Stimulated activated CD8-positive, alpha-beta memory T cell treated with anti-CD3 and anti-CD28 coated beads, Interleukin-7, amount 100 ng/mL, for 4 hours (primary cell): ENCODE results near the gene CLIC2.
"Not testable (repeated sequence)": the region's sequence is repeated elsewhere in the genome, so short reads cannot be mapped to it uniquely, and the experiment has no call there.

ENCODE experiments used
- DNase-seq, 2 donors: peaks; one replicate each; pipeline ENCODE4 v3.0.0-alpha.2; 2020; ENCODE audit warnings: low read depth in 2 of 2

CLIC2 gene

DNA sequence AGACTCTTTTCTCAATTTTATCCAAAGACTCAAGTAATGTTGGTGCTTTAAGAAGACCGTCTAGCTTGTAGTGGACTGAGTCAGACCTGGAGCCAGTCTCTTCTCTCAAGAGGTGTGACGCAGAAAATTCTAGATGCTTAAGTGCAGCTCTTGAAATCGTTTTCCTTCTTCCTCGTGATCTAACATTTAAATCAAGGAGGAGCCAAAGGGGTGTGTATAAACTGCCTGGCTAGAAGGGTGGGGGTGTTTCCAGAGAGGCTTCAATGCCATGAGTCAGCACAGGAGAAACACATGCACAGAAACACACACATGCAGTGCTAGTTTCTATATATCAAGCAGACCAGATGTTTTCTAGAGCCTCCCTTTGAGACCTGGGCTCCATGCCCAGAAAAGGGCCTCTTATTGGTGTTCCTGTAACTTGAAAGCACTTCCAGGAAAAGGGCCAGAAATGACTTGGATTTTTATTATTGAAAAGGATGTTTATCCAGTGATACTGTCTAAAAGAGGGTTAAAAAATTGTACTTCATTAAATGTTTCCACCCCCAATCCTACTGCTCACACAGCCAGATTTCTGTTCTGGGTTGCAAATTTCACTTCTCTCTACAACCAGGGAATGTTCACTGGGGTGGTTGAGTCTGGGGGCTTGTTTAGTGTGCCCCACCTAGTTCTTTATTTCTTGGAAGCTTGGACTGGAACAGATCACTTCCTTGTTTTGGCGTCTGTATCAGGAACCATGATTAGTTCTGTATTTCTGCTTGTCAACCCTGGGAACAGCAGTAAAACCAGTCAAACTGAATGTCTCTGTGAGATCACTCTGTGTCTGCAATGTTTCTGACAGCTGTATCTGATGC, at the start of gene CLIC2:
Gene CLIC2 (minus strand): TSS at position 129 of the 851 bp plus-strand sequence. CDS start 187 bp downstream, outside the sequence.
- no peak for DNase-seq

DNA sequence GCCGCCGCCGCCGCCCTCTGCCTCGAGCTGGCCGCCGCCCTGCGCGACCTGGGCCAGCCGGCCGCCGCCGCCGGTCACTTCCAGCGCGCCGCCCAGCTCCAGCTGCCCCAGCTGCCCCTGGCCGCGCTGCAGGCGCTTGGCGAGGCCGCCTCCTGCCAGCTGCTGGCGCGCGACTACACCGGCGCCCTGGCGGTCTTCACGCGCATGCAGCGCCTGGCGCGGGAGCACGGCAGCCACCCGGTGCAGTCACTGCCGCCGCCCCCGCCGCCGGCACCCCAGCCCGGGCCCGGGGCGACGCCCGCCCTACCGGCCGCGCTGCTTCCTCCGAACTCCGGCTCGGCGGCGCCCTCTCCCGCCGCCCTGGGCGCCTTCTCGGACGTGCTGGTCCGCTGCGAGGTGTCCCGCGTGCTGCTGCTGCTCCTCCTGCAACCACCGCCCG, 48.1 kb upstream of the CLIC2 start:
- DNase-seq: not testable (repeated sequence)

DNA sequence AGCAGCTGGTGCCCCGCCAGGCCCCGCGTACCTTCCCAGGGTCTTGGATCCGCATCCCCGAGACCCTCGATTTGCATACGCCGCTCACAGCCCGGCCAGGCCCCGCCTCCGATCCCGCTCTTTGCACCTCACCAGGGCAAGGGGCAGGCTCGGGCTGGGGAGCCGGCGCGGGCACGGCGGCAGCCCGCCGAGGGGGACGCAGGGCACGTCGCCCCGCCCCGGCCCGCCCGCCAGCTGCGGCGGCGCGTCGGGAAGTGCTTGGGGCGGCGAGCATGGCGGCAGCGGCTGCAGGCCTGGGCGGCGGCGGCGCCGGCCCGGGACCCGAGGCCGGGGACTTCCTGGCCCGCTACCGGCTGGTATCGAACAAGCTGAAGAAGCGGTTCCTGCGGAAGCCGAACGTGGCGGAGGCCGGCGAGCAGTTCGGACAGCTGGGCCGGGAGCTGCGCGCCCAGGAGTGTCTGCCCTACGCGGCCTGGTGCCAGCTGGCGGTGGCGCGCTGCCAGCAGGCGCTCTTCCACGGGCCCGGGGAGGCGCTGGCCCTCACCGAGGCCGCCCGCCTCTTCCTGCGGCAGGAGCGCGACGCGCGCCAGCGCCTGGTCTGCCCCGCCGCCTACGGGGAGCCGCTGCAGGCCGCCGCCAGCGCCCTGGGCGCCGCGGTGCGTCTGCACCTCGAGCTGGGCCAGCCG, 47.6 kb upstream of the CLIC2 start, which contains the start of gene F8A2:
Gene F8A2 (plus strand): TSS at position 253 of the 686 bp plus-strand sequence. CDS start 20 bp downstream, at position 273.
- DNase-seq: not testable (repeated sequence)

DNA sequence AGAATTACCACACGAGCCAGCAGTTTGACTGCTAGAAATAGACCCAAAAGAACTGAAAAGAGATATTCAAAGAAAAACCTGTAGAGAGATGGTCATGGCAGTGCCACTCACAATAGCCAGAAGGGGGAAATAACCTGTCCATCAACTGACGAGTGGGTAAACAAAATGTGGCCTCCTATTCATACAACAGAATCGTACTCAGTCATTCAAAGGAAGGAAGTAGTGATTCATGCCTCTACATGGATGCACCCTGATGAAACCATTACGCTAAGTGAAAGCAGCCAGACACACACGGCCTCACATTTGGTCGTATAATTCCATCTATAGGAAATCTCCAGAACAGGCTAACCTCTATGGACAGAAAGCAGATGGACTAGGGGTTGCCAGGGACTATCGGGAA, 45.4 kb upstream of the CLIC2 start:
- not testable (repeated sequence) for DNase-seq

DNA sequence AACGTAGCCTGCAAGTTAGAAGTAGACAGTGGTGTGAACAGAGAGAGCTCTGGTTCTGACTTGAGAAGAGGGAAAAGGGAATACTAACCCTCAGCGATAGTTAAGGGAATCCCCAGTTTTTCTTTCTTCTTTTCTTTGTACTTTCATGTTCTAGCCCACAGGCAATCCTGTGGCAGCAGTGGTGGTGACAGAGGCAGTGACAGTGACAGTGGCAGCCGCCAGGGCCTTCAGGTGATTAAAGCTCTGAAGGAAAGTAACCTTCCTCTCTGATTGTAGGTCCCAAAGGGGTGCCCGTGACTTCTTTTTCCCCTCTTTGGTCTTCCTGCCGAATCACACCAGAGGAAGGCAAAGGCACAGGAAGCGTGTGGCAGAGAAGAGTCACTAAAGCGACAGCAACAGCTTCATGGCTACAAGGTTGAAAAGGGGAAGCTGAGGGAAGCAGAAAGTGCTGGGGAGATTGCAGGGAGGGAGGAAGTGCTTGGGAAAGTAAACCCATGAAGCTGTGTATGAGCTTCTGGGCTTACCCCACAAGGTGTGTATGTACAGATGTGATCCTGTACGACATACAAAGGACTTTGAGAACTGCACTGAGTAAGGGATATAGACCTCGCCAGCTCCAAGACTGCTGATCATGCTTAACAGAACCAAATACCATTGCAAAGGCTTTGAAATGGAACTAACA, 39.5 kb upstream of the CLIC2 start:
- DNase-seq: not testable (repeated sequence)

DNA sequence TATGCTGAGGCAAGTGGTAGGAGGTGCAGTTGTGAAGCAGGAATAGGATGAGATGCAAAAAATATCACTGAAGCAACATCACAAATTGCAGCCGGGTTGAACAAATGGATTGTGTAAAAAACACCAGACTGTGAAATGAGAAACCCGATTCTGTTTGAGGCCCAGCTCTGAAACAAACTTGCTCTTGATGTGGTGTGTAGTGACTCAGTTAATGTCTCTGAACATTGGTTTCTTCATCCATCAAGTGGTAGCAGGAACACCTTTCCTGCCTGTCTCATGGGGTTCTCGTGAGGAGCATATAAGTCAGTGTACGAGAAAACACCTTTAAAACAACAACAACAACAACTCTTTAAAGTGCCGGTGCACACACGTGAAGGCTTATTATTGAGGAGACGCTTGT, 29.3 kb upstream of the CLIC2 start:
- not testable (repeated sequence) for DNase-seq

DNA sequence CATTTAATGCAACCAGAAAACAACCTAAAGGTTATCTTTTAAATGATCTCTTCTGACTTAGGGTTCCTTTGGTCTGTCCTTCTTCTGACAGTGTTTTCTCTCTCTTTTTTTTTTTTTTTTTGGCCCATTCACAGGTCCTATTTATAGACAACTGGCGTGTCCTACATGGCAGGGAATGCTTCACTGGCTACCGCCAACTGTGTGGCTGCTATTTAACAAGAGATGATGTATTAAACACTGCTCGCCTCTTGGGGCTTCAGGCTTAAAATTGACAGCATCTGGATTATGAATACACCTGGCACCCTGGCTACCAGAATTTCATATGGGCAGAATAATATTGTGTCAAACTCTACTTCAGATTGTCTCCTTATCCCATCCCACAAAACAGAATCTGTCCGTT, 15.0 kb upstream of the CLIC2 start:
- DNase-seq: not testable (repeated sequence)

DNA sequence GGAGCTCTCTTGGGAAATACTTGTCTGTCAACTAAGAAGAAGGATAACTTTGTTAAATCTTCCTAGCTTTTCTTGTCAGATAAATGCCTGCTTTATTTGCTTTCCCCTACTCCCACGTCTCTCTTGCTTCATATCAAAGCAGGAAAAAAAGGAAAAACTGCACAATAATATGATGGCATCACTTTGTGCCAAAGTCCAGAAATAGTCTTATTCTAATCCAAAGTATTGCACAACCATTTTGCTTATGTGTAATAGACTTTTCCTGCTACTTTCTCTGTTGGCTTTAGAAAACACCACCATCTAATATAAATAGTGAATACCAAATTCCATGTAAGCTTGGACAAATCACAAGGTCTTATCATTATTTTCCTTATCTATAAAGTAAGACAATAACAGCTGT, 11.3 kb upstream of the CLIC2 start:
- not testable (repeated sequence) for DNase-seq

DNA sequence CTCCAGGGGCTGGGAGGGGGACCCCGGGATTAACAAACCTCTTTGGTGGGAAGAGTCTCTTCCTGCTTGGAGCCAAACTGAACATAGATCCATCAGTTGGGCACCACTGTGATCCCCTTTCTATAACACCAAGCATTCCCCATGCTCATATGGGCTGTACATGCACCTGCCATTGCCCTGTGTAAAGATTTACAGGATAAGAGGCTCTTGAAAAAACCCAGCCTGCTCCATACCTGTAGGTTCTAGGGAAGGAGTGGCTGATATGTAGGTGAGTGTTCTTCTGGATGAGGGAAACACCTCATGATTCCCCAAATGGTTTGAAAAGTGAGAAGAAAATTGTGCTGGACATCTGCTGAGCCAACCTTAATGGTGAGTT, 911 bp upstream of the CLIC2 start:
- not testable (repeated sequence) for DNase-seq

DNA sequence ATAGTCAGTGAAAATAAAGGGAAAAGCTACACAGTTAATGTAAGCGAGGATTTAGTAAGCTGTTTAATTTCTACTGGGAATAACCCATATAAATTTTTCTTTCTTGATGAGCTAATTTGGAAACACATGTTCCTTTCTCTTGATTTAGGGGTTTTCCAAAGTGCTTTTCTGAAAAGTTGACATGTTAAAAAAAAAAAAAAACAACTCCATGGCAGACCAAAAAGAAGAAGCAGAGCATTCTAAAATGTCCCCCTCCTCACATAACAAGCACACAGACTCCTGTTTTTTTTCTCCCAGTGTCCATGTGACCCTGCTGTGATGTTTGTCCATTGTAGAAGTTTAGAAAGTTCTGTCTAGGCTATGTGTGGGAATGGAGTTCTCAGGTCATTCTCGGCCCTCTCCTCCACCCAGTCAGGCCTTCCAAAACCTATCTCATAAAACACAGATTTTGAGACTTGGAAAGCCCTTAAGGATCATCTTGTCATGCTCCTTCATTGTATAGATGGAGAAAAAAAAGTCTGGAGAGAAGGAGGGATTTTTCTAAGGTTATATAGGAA, 792 bp downstream of the CLIC2 start:
- DNase-seq: no peak

DNA sequence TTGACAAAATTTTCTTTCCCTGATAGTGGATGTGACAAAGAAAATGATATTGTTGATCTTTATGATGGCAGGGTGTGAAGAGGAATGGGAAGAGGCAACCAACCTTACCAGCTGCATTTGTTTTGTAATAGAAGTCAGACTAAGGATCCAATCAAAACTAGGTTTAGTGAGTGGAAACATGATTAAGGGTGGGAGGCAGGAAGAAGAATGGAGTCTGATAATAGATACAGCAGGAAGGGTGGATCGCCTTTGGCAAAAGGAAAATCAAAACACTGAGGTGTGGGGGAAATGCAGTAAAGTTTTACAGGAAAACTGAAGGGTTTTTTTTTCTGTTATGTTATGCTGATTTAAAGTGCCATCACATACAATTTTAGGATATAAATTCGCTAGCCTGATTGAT, 3.4 kb downstream of the CLIC2 start:
- no peak for DNase-seq

DNA sequence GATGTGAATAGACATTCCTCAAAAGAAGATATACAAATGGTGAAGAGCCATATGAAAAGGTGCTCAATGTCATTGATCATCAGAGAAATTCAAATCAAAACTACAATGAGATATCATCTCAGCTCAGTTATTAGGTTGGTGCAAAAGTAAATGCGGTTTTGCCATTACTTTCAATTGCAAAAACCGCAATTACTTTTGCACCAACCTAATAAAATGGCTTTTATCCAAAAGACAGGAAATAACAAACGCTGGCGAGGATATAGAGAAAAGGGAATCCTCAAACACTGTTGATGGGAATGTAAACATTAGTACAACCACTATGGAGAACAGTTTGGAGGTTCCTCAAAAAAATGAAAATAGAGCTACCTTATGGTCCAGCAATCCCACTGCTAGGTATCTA, 5.1 kb downstream of the CLIC2 start:
- no peak for DNase-seq

DNA sequence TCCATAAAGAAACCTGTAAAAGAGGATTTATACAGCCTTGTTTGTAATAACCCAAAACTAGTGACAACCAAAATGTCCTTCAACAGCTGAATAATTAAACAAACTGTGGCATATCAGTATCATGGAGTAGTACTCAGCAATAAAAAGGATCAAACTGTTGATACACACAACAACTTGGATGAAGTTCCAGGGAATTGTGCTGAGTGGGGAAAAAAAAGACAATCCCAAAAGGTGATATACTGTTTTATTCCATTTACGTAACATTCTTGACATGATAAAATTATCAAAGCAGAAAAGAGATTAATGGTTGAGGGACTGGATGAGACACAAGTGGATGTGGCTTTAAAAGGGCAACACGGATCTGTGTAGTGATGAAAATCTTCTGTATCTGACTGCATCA, 7.8 kb downstream of the CLIC2 start:
- no peak for DNase-seq

DNA sequence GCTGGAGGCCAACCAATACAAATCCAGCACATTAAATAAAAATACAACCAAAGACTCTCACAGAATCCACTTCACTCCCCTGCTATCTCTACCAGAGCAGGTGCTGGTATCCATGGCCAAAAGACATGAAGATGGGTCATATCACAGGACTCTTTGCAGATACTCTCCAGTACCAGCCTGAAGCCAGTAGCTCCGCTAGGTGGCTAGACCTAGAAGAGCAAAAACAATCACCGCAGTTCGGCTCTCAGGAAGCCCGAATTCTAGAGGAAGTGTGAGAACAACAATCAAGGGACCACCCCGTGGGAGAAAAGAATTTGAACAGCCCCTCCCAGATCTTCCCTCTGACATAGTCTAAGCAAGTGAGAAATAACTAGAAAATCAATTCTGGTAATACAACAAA, 20.2 kb downstream of the CLIC2 start:
- DNase-seq: no peak

DNA sequence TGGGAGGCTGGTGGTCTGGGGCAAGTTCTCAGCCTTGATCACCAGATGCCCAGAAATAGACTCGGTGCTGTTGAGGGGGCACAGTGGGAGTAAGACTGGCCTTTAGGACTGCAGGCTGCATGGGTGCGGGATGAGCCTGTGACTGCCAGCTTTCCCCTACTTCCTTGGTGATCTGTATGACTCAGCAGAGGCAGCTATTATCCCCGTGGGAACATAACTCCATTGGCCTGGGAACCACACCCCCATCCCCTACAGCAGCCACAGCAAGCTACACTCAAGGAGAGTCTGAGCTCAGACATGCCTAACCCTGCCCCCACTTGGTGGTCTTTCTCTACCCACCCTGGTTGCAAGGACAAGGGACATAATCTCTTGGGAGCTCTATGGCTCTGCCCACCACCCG, 20.6 kb downstream of the CLIC2 start:
- no peak for DNase-seq

DNA sequence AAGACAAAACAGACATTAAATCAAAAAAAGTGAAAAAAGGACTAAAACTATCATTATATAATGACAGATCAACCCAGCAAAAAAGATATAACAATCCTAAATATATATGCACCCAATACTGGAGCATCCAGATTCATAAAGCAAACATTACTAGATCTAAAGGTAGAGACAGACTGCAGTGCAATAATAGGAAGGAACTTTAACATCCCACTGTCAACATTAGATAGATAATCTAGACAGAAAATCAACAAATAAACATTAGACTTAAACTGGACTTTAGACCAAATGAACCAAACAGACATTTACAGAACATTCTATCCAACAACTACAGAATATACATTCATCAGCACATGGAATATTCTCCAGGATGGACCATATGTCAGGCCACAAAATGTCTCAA, 40.6 kb downstream of the CLIC2 start:
- no peak for DNase-seq

DNA sequence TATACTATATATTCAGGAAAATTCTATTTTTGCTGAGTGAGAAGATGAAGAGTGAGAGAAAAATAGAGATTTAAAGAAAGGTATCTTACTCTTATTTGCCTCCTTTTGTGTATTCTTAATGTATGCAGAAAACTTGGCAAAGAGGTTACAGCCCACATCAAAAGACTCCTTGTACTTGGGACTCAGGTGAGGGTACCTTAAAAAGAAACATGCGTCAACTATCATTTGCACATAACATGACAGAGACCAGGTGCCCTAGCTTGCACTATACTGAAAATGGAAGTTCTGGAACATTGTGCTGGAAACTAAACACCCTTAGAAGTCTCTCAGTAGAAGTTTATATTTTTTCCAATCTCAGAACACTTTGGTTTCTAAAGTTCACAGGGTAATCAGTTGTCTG, 54.5 kb downstream of the CLIC2 start:
- DNase-seq: no peak

DNA sequence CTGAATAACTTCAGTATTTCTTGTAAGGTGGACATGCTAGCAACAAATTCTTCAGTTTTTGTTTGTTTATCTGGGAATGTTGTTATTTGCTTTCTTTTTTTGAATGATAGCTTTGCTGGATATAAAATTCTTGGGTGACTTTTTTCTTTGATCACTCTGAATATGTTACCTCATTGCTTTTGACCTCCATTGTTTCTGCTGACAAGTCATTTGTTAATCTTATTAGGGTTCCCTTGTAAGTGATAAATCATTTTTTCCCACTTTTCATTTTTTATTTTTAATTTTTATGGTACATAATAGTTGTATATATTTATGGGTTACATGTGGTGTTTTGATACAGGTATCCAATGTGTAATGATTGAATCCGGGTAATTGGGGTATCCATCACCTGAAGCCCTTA, 63.4 kb downstream of the CLIC2 start:
- no peak for DNase-seq

DNA sequence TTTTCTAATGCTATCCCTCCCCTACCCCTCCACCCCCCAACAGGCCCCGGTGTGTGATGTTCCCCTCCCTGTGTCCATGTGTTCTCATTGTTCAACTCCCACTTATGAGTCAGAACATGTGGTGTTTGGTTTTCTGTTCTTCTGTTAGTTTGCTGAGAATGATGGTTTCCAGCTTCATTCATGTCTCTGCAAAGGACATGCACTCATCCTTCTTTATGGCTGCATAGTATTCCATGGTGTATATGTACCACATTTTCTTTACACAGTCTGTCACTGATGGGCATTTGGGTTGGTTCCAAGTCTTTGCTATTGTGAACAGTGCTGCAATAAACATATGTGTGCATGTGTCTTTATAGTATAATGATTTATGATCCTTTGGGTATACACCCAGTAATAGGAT, 66.4 kb downstream of the CLIC2 start:
- DNase-seq: not testable (repeated sequence)

DNA sequence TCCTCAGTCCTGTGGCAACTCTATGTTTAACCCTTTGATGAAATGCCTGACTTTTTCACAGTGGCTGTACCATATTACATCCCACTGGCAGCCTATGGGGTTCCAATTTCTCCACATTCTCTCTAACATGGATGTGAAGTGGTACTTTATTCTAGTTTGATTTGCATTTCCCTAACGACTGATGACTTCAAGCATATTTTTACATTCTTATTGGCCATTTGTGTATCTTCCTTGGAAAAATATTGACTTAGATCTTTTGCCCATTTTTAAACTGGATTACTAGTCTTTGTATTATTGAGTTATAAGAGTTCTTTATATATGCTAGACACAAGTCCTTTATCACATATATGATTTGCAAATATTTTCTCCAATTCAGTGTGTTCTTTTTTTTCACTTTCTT, 68.0 kb downstream of the CLIC2 start:
- no peak for DNase-seq

DNA sequence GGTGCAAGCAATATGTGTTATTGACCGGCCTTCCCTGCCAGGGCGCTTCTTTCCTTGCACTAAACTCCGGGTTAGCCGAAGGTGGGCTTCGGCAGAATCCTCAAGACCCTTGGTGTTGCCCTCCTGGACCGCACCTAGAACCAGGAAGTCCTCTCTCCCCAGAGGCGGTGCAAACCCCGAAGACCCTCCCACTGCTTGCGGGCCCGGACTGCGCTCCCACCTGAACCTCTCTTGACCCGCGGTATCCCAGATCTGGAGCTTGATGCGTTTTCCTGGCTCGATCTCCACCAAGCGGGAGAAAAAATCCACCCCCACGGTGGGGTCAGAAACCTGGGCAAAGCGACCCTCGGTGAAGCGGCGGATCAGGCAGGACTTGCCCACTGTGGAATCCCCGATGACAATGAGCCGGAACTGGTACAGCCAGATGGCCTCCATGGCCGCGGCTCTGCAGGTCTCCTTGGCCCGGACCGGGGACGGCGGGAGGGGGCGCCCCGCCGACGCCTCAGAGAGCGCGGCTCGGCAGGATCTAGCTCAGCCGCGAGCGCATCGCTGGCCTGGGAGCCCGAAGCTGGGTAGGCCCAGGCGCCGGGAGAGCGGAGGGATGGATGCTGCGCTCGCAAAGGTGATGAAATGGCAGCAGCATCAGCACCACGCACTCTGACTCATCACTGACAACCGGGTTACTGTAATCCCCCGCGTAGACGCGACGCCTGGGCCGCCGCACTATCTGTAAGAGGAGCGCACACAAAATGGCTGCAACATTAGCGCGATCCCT, 70.4 kb downstream of the CLIC2 start, which contains the start of gene RAB39B:
Gene RAB39B (minus strand): TSS at position 638 of the 775 bp plus-strand sequence. CDS start 203 bp downstream, at position 435.
- peak; percentile 50 to 65 for DNase-seq
